Smooth muscle cell of the pulmonary artery (primary cell): ENCODE data around the gene SLC35A3. TPM values are rescaled to one million over a fixed set of nuclear protein-coding genes. Genes with fewer than 3 reads are reported as not detected.

Experiments used
- total RNA-seq: library from RNA; depleted of rRNA; stranded (reverse); fragments of >200 nt; gene quantifications from 2 replicates; pipeline ENCODE4 v1.2.3, GENCODE V29; 2014

SLC35A3 gene
- total RNA-seq: 25.3 and 34.9 TPM in 2 replicates

DNA sequence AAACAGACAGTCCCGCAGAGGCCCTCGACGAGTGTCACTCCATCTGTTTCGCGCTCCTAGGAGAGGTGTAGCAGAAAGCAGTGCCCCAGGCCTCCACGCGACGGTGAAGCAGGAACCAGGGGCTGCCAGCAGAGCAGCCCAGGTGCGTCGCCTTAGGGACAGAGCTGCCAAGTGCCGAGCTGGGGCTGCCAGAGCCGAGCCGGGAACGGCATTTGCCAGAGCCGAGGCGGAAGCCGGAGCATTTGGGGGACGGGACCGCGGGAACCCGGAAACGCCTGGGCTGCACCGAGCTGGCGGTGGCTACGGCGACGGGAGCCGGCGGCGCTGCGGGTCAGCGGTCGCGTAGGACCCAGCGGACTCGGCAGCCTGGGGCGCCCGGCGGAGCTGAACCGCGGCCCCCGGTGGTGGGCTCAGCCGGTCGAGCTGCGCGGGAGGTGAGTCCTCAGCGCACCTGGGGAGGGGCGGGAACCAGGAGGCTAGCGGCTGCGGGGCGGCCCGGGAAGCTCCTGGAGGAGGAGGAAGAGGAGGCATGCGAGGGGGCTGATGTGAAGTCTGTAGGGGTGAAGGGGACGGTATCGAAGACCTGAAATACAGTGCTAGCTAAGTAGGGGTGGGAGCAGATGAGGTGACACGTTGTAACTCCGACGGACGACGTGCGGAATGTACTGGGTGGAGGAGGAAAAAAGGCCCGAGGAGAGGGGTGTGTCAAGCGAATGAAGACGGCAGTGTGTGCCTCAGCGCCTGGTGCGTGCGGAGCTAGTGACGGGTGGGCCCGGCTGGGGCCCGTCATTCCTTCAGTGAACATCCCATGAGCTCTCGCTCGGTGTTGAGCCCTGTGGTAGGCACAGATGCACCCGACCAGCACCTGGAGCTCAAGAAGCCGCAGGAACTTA lies at the start of gene SLC35A3:
TSS of gene SLC35A3 (plus strand) at position 268 of the 893 bp plus-strand sequence. CDS start 23,559 bp downstream, outside the sequence.

Other genes with a start within 250 kb of the SLC35A3 start
- gene FRRS1, start 203.4 kb upstream of the SLC35A3 start, total RNA-seq: 10.0 and 32.4 TPM in 2 replicates
- 12.2 and 15.8 TPM in 2 replicates for gene AGL, start 119.6 kb upstream of the SLC35A3 start, total RNA-seq
- 1.9 and 2.0 TPM in 2 replicates for gene SASS6, start 162.9 kb downstream of the SLC35A3 start, total RNA-seq
- gene TRMT13, start 163.2 kb downstream of the SLC35A3 start, total RNA-seq: 9.6 and 15.1 TPM in 2 replicates
- 0.56 and 0.59 TPM in 2 replicates for gene LRRC39, start 208.3 kb downstream of the SLC35A3 start, total RNA-seq